Middle frontal gyrus (tissue), 1 donor: ENCODE results near the gene CIROP.
A peak's percentile ranks its signal among the peaks of the same experiment; 100 is the strongest.
"Not testable (repeated sequence)": the region's sequence is repeated elsewhere in the genome, so short reads cannot be mapped to it uniquely, and the experiment has no call there.

Experiments used
- DNase-seq: peaks from one replicate; pipeline ENCODE4 v3.0.0-alpha.2; 2015; ENCODE audit warnings: low spot score; ENCODE audit errors: extremely low spot score

Gene CIROP

DNA sequence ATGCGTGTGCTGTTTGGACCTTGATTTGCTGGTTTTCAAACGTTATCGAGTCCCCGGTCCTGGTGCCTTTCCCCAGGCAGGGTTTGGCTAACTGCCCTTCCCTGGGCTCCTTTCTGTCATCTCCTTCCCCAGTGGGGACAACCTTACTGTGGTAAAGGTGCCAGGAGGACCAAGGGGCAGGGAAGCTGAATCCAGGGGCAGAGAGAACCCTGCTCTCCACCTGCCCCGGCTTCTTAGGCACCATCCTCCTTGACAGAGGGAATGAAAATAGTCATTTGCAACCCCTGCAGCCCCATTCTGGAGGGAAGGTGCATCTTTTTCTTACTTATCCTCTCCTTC lies 9.3 kb upstream of the CIROP start:
- no peak for DNase-seq

- DNase-seq, result no peak
Measured at GRCh38 chr14:23113431-23114119, 8.8 kb upstream of the CIROP start.

GRCh38 chr14:23112359-23113178 lies 7.8 kb upstream of the CIROP start:
- DNase-seq, result no peak

DNA sequence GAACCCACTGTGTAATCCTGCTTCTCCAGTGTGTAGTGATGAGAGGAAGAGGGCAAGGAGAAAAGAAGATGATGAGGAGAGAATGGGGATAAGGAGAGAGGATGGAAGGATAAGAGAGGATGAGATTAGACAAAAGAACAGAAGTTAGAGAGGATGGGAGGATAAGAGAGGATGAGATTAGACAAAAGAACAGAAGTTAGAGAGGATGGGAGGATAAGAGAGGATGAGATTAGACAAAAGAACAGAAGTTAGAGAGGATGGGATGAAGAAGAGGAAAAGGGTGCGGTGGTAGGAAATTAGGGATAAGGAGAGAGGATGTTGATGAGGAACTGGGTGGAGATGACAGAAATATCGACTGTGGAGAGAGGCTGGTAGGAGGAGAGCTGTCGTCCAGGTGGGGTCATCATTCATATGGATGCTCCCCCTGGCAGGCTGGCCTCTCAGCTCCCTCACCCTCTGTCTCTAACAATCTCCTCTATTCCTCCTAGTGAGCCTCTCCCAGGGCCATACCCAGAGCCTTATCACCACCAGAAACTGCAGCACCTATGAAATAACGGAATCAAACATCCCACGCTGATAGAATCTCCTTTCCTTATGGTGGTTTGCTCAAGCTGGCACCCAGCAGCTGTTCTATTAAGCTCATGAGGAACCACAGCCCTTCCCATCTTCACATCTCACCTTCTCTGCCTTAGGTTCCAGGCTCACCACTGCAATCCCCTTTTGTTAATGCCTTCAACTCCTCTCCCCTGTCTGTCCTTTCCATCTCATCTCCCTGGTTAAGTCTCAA lies 6.0 kb upstream of the CIROP start:
- DNase-seq, result no peak

- DNase-seq, result no peak
Measured at GRCh38 chr14:23109769-23110168, 5.0 kb upstream of the CIROP start.

DNA sequence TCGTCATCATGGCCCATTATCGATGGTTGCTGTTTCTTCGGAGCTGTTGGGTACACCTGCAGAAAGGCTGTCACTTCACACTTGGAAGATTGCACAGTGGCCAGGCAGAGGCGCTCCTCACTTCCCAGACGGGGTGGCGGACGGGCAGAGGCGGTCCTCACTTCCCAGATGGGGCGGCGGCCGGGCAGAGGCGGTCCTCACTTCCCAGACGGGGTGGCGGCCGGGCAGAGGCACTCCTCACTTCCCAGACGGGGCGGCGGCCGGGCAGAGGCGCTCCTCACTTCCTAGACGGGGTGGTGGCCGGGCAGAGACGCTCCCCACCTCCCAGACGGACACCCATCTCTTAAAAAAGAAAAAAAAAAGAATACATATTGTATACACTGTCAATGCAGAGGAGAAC lies 3.4 kb upstream of the CIROP start:
- DNase-seq, result not testable (repeated sequence)

- DNase-seq, result not testable (repeated sequence)
Measured at GRCh38 chr14:23107620-23108019, 2.8 kb upstream of the CIROP start.

GRCh38 chr14:23106747-23107045 lies 1.9 kb upstream of the CIROP start:
- no peak for DNase-seq

- DNase-seq, result no peak
Measured at GRCh38 chr14:23105348-23105824, 597 bp upstream of the CIROP start.

- DNase-seq, result no peak
Measured at GRCh38 chr14:23104070-23104590, 659 bp downstream of the CIROP start.

DNA sequence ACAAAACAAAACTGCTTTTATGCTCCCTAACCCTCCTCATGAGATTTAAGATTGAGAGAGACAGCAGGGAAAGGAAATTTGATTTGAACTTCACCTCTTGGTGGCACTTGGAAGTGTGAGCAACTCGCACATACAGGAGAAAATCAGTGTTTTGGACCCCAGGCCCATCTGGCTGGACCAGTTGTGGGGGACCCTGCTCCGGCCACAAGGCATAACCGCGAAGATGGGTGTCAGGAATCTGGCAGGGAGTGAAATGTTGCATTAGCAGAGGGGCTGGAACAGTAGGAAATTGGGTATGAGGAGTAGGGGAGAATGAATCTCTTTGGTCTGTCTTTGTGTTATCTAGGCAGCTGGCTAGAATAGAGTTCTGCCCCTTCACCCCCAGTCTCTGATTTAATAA lies 1.2 kb downstream of the CIROP start:
- DNase-seq, result no peak

GRCh38 chr14:23102801-23103200 lies 2.0 kb downstream of the CIROP start:
- no peak for DNase-seq

- no peak for DNase-seq
Measured at GRCh38 chr14:23101986-23102625, 2.7 kb downstream of the CIROP start.

DNA sequence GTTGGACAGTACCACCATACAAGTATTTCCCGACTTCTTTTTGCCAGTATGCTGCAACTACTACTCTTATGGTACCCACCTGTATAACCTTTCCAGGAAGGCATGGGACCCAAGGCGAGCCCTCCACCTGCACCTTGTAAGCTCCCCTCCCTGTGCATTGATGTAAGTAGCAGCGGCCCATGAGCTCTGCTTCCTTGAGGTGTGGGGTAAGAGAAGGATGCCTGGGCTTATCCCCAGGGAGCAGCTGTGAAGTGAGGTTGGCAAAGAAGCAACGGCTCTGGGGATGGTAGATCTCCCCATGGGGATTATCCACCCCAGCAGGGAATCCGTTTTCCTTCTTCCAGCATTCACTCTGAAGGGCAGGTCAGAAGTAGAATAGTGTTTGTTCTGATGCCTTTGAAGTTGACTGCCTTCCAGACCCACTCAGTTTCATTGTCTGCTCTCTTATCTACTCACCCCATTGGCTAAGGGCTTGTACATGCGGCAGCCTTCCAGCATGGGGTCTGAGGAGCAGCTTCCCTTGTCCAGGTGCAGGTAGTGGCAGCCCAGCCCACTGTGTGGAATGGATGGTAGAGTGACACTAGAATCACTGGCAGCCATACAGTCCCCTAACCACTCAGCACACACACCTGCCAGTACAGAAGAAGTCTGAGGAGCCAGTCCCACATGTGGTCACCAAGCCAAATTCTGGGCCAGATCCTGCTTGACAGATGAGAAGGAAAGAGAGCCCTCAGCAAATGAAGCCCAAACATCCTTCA lies 3.4 kb downstream of the CIROP start:
- DNase-seq, result no peak

- DNase-seq, result no peak
Measured at GRCh38 chr14:23099212-23099861, 5.5 kb downstream of the CIROP start.

DNA sequence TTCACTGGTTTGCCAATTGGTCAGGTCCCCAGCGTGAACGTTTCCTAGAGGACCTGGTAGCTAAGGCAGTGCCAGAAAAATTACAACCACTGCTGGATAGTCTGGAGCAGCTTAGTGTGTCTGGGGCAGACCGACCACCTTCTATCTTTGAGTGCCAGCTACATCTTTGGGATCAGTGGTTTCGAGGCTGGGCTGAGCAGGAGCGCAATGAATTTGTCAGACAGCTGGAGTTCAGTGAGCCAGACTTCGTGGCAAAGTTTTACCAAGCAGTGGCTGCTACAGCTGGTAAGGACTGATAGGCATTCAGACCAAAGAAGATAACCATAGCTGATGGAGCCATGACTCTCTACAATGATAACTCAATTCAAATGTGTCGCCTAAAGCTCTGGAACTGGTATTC lies 7.0 kb downstream of the CIROP start:
- DNase-seq, result no peak

GRCh38 chr14:23095196-23096108 lies 9.3 kb downstream of the CIROP start, which contains the start of gene C14orf119:
Gene C14orf119, plus strand, starts transcription at chr14:23095505. Its CDS starts 2,154 bp downstream, at chr14:23097659.
- DNase-seq, result peak; percentile 100

GRCh38 chr14:23094666-23095195 lies 10.1 kb downstream of the CIROP start, which contains the start of gene ACIN1:
Gene ACIN1, minus strand, starts transcription at chr14:23095136. Its CDS starts 24 bp downstream, at chr14:23095112.
- peak; percentile 17 for DNase-seq
